HepG2 (cell line): Measurements from ENCODE around the gene MISP3. TPM values are rescaled to one million over a fixed set of nuclear protein-coding genes. Genes with fewer than 3 reads are reported as not detected.

Source experiments
- DZIP1 ChIP-seq: sonication (generic); formaldehyde crosslinking; IDR thresholded peaks from 2 replicates; pipeline ENCODE4 v1.5.0; 2020; ENCODE audit warnings: mild to moderate bottlenecking, missing genetic modification reagents
- HMG20B ChIP-seq: conservative IDR thresholded peaks from 2 replicates; pipeline ENCODE4 v1.6.1; 2016; ENCODE audit warnings: missing genetic modification reagents, missing compliant biosample characterization
- KLF15 ChIP-seq: sonication (generic); formaldehyde crosslinking; IDR thresholded peaks from 2 replicates; pipeline ENCODE4 v1.8.1; 2023; ENCODE audit warnings: borderline replicate concordance, mild to moderate bottlenecking, inconsistent platforms, missing genetic modification reagents, mixed read lengths
- NPAS2 ChIP-seq: sonication (generic); formaldehyde crosslinking; IDR thresholded peaks from 2 replicates; pipeline ENCODE4 v1.8.0; 2022; ENCODE audit warnings: mild to moderate bottlenecking, missing genetic modification reagents, borderline replicate concordance
- SKI ChIP-seq: fragments of 450-650 bp; IDR thresholded peaks from one replicate; pipeline ENCODE4 v1.6.1; 2018; ENCODE audit warnings: mild to moderate bottlenecking; ENCODE audit not compliant: partially characterized antibody
- TAF1 ChIP-seq: sonication (generic); formaldehyde crosslinking; IDR thresholded peaks from 2 replicates; pipeline ENCODE4 v1.4.0; 2020; ENCODE audit warnings: missing genetic modification reagents
- ZFP62 ChIP-seq: sonication (generic); formaldehyde crosslinking; IDR thresholded peaks from 2 replicates; pipeline ENCODE4 v1.4.0; 2020; ENCODE audit warnings: missing genetic modification reagents
- ZMYM4 ChIP-seq: sonication (generic); formaldehyde crosslinking; IDR thresholded peaks from 2 replicates; pipeline ENCODE4 v1.8.1; 2023; ENCODE audit warnings: mild to moderate bottlenecking, missing genetic modification reagents
- ZNF225 ChIP-seq: sonication (generic); formaldehyde crosslinking; IDR thresholded peaks from 2 replicates; pipeline ENCODE4 v1.4.0; 2020; ENCODE audit warnings: mild to moderate bottlenecking, missing genetic modification reagents
- ZNF350 ChIP-seq: sonication (generic); formaldehyde crosslinking; IDR thresholded peaks from 2 replicates; pipeline ENCODE4 v1.4.0; 2020; ENCODE audit warnings: mild to moderate bottlenecking, low read depth, missing genetic modification reagents, borderline replicate concordance
- ZNF552 ChIP-seq: sonication (generic); formaldehyde crosslinking; IDR thresholded peaks from 2 replicates; pipeline ENCODE4 v1.9.0; 2022; ENCODE audit warnings: missing genetic modification reagents, mild to moderate bottlenecking, borderline replicate concordance
- ZNF570 ChIP-seq: sonication (generic); formaldehyde crosslinking; IDR thresholded peaks from 2 replicates; pipeline ENCODE4 v1.4.0; 2020; ENCODE audit warnings: mild to moderate bottlenecking, missing genetic modification reagents, borderline replicate concordance
- ZSCAN20 ChIP-seq: sonication (generic); formaldehyde crosslinking; IDR thresholded peaks from 2 replicates; pipeline ENCODE4 v1.4.0; 2020; ENCODE audit warnings: missing genetic modification reagents, mild to moderate bottlenecking, borderline replicate concordance
- polyA plus RNA-seq, 8 experiments: library from polyadenylated mRNA; depleted of rRNA in 3 of 8; stranded (reverse) in 7 of 8; unstranded in 1 of 8; fragments of >200 nt; fragmentation: Illumina TruSeq in 4 of 8; extraction: Trizol in 4 of 8; gene quantifications; 2 replicates each; pipeline versions ENCODE4 v1.2.1 to v1.2.3, GENCODE V29; 2011 to 2016; ENCODE audit warnings: low read depth in 4 of 8, missing spikeins in 1 of 8, mixed read lengths in 1 of 8; ENCODE audit not compliant: insufficient read depth in 1 of 8
- total RNA-seq, 5 experiments: library from RNA; depleted of rRNA; stranded (reverse); fragments of >200 nt; fragmentation: Illumina TruSeq; extraction: Trizol; gene quantifications; 2 replicates each; pipeline ENCODE4 v1.2.3, GENCODE V29; 2016; ENCODE audit warnings: low read depth in 1 of 5
- TF ChIP-seq, protein P1 (sequence below): sonication (generic); formaldehyde crosslinking; IDR thresholded peaks from 2 replicates; pipeline ENCODE4 v1.8.1; 2023; ENCODE audit warnings: mild to moderate bottlenecking, moderate library complexity, missing genetic modification reagents
- TF ChIP-seq, protein P2 (sequence below): sonication (generic); formaldehyde crosslinking; IDR thresholded peaks from 2 replicates; pipeline ENCODE4 v1.4.0; 2020; ENCODE audit warnings: missing genetic modification reagents
- TF ChIP-seq, protein P3 (sequence below): sonication (generic); formaldehyde crosslinking; IDR thresholded peaks from 2 replicates; pipeline ENCODE4 v1.4.0; 2020; ENCODE audit warnings: missing genetic modification reagents, borderline replicate concordance
- TF ChIP-seq, protein P4 (sequence below): sonication (generic); formaldehyde crosslinking; IDR thresholded peaks from 2 replicates; pipeline ENCODE4 v1.4.0; 2020; ENCODE audit warnings: missing genetic modification reagents

Gene MISP3
- total and polyA plus RNA-seq, 2 of the 13 experiments (the other 11 are each of a cell fraction or from before 2014, with no cell fraction given): 2.5 to 5.4 TPM

DNA sequence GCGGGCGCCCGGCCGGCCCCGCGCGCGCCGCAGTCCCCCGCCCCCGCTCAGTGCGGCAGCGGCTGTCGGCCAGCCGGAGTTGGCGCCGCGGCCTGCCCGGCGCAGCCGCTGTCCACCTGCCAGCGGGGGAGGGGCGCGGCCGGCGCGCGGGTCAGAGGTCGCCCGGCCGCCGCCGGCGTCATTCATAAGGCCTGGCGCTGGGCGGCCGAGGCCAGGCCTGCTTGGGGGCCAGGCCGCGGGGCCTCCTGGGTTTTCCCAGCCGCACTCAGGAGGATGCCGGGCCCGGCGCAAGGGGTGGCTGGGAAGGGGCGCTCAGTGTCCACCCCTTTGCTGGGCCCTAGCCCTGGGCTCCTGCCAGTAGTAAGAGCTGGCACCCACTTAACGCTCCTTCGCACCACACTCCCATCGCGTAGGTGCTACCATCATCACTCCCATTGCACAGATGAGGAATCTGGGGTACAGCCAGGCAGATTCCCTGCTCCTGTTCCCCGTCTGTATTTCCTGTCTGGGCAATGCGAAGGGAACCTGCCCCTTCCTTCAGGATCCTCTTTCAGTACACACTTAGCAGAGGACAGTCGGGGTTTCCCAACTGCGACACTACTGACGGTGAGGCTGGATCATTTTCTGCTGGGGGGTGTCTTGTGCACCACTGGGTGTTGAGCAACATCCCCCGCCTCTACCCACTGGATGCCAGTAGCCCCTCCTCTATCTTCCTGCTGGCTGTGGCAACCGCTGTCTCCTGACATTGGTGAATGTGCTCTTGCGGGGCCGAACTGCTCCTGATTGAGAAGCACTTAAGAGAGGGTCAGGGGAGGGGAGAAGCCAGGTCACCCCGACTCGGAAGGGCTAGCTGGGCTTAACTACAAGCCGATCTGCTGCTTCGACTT lies 45.8 kb downstream of the MISP3 start (continued):
- peak; percentile 13 for TF ChIP-seq SKI
- TF ChIP-seq ZSCAN20 (CRISPR knock-in tag): no peak
- TF ChIP-seq, protein P1, sequence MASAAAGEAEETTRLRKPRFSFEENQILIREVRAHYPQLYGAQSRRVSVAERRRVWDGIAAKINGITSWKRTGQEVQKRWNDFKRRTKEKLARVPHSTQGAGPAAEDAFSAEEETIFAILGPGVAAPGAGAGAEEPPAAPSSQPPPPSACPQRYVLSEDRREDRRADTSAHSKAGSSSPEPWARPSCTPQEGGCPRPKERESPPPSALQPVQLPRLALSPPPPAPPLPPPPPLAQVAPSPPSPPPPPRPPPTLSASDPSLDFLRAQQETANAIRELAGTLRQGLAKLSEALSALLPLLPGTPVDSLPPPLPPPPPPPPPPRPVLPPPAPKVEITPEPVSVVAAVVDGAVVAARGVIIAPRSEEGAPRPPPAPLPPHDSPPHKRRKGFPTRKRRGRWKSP (CRISPR knock-in tag): 0 out of 2 replicates have a peak, but pooled peaks have one; percentile 41
- TF ChIP-seq HMG20B: peak; percentile 14; the same call in 1 of the 2 replicates
- no peak for TF ChIP-seq ZNF570
- TF ChIP-seq DZIP1 (CRISPR knock-in tag): no peak
- TF ChIP-seq ZNF552 (CRISPR knock-in tag): no peak
- TF ChIP-seq, protein P2, sequence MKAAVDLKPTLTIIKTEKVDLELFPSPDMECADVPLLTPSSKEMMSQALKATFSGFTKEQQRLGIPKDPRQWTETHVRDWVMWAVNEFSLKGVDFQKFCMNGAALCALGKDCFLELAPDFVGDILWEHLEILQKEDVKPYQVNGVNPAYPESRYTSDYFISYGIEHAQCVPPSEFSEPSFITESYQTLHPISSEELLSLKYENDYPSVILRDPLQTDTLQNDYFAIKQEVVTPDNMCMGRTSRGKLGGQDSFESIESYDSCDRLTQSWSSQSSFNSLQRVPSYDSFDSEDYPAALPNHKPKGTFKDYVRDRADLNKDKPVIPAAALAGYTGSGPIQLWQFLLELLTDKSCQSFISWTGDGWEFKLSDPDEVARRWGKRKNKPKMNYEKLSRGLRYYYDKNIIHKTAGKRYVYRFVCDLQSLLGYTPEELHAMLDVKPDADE (CRISPR knock-in tag): no peak
- TF ChIP-seq KLF15 (CRISPR knock-in tag): no peak
- no peak; the same call in 1 of the 2 replicates for TF ChIP-seq ZNF350 (CRISPR knock-in tag)
- TF ChIP-seq ZMYM4 (CRISPR knock-in tag): no peak
- TF ChIP-seq, protein P3, sequence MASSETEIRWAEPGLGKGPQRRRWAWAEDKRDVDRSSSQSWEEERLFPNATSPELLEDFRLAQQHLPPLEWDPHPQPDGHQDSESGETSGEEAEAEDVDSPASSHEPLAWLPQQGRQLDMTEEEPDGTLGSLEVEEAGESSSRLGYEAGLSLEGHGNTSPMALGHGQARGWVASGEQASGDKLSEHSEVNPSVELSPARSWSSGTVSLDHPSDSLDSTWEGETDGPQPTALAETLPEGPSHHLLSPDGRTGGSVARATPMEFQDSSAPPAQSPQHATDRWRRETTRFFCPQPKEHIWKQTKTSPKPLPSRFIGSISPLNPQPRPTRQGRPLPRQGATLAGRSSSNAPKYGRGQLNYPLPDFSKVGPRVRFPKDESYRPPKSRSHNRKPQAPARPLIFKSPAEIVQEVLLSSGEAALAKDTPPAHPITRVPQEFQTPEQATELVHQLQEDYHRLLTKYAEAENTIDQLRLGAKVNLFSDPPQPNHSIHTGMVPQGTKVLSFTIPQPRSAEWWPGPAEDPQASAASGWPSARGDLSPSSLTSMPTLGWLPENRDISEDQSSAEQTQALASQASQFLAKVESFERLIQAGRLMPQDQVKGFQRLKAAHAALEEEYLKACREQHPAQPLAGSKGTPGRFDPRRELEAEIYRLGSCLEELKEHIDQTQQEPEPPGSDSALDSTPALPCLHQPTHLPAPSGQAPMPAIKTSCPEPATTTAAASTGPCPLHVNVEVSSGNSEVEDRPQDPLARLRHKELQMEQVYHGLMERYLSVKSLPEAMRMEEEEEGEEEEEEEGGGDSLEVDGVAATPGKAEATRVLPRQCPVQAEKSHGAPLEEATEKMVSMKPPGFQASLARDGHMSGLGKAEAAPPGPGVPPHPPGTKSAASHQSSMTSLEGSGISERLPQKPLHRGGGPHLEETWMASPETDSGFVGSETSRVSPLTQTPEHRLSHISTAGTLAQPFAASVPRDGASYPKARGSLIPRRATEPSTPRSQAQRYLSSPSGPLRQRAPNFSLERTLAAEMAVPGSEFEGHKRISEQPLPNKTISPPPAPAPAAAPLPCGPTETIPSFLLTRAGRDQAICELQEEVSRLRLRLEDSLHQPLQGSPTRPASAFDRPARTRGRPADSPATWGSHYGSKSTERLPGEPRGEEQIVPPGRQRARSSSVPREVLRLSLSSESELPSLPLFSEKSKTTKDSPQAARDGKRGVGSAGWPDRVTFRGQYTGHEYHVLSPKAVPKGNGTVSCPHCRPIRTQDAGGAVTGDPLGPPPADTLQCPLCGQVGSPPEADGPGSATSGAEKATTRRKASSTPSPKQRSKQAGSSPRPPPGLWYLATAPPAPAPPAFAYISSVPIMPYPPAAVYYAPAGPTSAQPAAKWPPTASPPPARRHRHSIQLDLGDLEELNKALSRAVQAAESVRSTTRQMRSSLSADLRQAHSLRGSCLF (CRISPR knock-in tag): no peak
- no peak for TF ChIP-seq NPAS2 (CRISPR knock-in tag)
- peak; percentile 86; the same call in 1 of the 2 replicates for TF ChIP-seq ZNF225 (CRISPR knock-in tag)
- TF ChIP-seq ZFP62 (CRISPR knock-in tag): no peak
- TF ChIP-seq, protein P4, sequence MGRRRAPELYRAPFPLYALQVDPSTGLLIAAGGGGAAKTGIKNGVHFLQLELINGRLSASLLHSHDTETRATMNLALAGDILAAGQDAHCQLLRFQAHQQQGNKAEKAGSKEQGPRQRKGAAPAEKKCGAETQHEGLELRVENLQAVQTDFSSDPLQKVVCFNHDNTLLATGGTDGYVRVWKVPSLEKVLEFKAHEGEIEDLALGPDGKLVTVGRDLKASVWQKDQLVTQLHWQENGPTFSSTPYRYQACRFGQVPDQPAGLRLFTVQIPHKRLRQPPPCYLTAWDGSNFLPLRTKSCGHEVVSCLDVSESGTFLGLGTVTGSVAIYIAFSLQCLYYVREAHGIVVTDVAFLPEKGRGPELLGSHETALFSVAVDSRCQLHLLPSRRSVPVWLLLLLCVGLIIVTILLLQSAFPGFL (CRISPR knock-in tag): no peak
- peak; percentile 44; the same call in 1 of the 2 replicates for TF ChIP-seq TAF1 (CRISPR knock-in tag)
